Stimulated activated CD8-positive, alpha-beta memory T cell treated with anti-CD3 and anti-CD28 coated beads, Interleukin-7, amount 100 ng/mL, for 24 hours (primary cell): ENCODE measurements around the gene HASPIN.
A peak's percentile ranks its signal among the peaks of the same experiment; 100 is the strongest.

Experiments used
- DNase-seq: peaks from one replicate; pipeline ENCODE4 v3.0.0-alpha.2; 2020; ENCODE audit warnings: low read depth

Gene HASPIN

DNA sequence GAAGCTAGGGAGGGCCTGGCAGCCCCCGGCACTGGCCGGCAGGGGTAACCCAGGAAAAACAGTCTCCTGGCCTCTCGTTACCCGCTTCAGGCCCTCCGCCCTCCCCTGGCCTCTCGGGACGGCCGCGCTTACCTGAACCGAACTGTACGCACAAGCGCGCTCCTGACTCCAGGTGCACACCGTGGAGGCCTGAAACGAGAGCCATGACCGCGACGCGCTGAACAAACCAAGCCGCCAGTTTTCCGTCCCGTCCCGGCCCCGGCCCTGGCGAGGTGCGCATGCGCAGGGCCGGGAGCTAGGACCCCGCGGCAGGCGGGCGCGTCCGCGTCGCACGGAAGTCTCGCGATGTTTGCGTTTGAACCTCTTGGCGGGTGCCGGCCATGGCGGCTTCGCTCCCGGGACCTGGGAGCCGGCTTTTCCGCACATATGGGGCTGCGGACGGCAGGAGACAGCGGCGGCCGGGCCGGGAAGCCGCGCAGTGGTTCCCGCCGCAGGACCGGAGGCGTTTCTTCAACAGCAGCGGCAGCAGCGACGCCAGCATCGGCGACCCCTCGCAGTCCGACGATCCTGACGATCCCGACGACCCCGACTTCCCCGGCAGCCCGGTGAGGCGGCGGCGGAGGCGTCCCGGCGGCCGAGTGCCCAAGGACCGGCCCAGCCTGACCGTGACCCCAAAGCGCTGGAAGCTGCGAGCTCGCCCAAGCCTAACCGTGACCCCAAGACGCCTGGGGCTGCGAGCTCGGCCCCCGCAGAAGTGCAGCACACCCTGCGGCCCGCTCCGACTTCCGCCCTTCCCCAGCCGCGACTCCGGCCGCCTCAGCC is at the start of gene HASPIN:
HASPIN (plus strand) TSS at position 348 of the 822 bp plus-strand sequence; CDS start at position 381, 33 bp downstream.
- peak; percentile 82 for DNase-seq

DNA sequence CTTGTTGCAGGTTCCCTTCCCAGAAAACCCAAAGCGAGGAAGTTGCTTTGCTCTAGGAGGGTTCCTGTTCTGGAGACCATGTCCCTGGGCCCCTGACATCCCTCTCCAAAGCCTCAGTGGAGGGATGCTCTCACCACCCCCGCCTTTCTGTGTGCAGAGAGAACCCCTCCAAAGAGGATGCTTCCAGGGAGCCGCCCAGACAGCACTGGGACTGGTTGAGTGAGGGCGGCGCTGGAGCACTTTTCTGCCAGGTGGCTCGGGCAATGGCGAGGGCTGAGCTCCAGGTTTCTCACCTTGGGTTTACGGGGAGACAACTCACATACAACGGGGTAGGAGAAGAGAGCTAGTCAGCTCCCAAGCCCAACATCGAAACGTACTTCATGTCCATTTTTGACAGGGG is 47.8 kb upstream of the HASPIN start:
- no peak for DNase-seq

DNA sequence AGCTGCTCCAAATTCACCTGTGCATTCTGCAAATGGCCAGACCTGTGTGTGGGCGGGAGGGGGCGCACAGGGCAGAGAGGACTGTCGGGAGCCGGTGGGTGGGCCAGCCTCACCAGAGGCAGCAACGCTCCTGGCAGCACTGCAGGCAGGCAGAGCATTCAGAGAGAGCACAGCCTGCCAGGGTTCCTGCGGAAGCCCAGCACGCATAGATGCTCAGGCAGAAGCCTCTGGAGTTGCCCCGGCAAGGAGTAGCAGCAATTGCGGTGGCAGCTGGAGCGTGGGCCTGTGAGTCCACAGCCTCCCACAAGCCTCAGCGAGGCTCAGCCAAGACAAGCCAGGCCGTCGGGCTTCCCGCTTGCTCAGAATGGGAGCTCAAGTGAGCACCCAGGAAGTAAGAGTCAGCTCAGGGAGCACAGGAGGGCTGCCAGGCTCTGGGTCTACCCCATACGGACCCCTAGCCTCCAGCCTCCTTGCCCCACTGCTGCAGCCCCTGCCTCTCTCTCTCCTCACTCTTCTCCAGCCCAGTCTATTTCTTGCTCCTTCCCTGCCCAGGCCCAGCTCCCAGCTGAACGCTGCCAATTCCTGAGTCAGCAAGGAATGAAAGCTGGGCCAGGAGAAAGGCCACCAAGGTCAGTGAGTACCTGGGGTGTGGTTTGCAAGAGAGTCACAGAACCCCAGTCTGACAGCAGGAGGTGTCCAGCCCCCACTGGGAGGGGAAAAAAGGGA is 45.4 kb upstream of the HASPIN start:
- DNase-seq: no peak

DNA sequence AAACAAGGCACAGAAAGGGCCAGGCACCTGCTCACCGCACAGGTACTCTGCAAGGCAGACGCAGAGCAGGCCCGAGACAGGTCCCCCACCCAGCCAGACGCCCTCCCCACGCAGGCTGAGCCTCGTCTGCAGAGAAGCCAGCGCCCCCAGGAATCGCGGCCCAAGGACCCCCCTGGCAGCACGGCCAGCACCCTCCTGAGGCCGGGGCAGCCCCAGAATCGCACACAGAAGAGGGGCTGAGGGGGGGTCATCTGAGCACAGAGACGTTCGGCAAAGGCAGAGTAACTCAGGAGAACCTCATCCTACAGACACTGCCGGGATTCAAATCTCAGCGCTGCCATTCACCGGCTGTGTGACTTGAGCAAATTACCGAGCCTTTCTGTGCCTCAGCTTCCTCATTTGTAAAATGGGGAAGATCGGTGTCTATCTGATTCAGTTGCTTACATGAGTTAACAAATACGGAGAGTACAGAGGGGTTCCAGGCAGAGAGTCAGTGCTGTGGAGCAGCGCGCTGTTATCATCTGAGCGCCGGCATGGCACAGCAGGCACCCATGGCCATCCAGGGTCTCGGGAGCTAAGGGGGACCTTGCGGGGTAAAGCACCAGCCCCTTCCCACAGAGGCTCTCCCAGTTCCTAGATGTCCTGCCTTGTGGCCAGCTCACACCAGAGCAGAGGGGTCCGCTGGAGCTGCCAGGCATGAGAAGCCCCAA is 44.7 kb upstream of the HASPIN start:
- no peak for DNase-seq

DNA sequence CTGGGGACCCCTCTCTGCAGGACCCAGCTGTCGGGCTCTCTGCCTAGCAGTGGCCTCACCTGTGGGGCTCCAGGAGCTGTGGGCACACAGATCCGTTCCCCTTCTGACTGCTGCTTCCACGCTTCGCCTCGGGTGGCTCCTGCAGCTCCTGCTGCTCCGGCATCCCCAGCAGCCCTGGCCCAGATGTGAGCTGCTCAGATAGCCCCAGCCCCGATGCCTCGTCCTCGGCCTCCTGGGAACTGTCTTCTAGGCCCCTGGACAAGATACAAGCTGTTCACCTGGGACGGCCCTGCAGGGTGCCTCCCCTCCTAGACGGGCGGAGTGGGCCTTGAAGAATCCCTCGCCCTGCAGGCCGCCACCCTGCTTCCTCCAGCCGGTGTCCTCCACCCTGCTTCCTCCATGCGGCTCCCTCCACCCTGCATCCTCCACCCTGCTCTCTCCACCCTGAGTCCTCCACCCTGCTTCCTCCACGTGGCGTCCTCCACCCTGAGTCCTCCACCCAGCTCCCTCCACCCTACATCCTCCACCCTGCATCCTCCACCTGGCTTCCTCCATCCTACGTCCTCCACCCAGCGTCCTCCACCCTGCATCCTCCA is 44.1 kb upstream of the HASPIN start:
- DNase-seq: no peak

DNA sequence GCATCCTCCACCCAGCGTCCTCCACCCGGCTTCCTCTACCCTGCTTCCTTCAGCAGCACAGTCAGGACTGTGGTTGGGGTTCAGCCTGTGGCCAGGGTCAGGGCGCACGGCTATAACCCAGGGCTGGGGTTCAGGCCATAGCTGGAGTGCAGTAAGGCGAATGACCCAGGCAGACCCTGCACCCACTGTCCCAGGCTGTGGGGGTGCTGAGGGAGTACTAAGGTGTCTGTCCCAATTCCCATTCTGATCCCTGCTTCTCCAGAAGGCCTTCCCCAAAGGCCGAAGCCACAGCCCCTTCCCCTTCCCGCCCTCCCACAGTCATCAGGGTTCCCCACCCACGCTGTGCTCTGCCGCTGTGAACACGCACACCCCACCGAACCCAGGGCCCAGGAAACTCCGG is 42.6 kb upstream of the HASPIN start:
- no peak for DNase-seq

DNA sequence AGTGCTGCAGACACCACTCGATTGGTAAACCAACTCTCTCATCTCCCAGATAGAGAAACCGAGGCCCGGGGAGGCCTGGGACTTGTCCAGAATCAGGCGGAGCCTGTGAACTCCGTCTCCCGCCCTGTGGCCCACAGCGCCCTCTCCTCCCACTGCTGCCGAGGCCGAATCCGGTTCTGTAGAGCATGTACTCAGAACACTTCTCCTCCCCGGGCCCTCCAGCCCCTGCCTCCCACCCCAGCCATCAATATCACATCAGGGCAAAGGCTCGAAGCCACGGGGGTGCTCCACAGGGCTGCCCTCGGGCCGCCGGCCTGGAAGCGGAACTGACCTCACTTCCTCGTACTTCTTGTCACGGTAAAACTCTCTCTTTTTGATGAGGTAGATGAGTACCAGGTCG is 42.1 kb upstream of the HASPIN start:
- no peak for DNase-seq

DNA sequence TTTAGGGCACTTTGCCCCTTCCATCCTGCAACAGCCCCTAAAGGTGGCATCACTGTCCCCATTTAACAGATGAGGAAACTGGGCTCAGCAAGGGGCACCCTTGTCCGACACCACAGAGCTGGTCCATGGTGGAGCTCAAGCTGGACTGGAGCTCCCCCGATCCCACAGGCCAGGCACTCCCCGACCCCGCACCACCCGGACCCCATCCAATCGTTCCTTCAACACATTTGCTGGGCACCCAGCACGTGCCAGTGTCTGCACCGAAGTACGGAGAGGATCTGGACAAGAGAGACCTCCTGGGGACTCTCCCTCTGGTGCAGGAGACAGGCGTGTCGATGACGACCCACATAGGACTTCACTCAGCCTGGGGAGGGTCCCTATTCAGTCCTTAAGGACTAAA is 41.7 kb upstream of the HASPIN start:
- DNase-seq: no peak

DNA sequence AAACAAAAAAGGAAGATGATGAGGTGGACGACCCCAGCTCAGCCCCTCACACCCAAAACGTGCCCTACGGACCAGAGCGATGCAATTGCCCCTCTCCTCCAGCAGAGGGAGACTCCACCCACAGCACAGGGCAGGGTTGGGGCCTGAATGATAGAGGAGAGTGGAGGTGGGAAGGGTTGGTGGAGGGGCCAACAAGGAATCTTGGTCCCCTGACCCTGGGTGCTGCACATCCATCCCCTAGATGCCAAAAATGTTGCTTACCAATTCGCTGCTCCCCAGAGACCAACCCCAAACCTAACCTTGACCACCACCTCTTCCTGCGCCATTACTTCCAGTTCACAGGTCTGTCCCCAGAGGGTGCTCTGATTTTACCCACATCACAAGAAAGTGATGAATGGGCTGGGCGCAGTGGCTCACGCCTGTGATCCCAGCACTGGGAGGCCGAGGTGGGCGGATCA is 40.6 kb upstream of the HASPIN start:
- no peak for DNase-seq

DNA sequence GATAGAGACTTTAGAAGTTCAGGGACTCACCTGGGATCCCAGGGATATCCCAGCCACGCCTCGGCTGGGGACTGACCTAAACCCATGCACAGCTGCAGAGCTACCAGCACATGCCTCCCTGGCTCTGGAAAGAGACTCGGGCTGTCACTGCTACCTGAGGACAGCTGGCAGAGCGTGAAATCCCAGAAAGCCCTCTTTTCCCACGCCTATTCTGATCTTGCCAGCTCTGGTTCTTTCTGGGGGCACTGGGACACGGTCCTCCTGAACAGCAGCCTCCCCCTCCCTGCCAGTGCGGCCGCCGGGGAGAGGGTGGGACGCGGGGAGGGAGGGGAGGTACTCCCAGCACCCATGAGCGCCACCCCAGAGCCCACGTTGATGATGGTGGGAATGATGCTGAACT is 38.5 kb upstream of the HASPIN start:
- DNase-seq: no peak

DNA sequence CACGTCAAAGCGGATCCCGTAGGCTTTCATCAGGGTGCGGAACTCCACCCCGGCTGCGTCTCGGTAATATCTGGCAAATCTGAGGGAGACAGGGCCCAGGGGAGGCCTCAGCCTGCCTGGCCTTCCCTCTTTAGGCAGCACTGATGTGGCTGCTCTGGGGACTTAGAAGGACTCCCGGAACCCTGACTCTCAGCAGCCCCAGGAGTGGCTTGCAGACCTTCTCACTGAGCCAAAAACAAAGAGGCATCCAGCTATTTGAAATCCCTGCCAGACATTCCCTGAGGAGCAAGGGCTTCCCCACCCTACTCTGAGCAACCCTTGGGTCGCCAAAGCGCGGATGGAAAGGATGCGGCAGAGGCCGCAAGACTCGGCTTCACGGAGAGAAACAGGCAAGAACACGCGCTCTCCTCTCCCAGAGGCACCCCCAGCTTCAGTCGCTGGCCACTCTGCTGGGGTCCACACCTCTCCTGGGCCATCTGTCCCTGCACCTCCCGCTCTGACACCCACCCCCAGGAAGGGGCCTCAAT is 35.6 kb upstream of the HASPIN start:
- DNase-seq: no peak

DNA sequence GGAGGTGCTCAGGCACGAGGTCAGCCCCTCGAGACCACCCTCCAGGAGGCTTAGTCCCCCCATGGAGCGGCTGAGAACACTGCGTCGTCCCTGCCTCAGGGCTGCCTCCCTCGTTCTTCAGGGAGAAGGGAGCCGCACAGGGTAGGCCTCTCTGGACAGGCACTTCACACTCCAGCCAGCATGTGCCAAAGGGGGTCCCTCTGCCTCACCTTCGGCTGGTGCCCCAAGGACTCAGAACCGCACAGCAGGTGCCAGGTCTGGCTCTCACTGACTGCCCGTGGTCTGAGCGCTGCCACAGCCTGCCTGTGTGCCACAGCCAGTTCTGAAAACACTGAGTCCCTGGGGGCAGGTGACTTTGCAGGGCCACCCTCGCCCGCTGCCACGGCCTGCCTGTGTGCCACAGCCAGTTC is 34.8 kb upstream of the HASPIN start:
- DNase-seq: no peak

DNA sequence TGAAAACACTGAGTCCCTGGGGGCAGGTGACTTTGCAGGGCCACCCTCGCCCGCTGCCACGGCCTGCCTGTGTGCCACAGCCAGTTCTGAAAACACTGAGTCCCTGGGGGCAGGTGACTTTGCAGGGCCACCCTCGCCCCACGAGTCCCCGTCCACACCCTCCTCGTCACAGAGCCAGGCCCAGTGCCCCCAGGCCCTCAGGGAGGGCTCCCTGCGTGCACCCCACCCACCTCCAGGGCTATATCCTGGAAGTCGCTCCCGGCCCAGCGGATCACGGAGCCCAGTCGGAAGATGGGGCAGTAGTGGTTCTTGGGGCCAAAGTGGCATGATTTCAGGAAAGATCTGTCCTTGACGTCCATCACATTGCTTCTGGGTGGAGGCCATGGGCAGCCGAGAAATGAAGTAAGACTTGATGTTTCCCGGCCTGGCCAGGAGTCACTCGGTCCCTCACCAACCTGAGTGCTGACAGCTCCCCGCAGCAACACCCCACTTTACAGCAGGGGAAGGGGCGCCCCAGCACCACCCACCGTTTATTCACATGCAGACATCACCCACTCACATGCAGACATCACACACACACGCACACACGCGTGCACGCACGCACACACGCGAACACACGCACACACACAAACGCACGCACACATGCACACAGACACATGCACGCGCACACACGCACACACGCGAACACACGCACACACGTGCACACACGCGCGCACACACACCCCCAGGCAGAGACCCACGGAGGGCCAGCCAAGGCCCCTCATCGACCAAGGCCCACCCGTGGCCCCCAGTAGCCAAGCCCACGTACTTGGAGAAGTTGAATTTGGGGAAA is 34.2 kb upstream of the HASPIN start:
- DNase-seq: no peak

DNA sequence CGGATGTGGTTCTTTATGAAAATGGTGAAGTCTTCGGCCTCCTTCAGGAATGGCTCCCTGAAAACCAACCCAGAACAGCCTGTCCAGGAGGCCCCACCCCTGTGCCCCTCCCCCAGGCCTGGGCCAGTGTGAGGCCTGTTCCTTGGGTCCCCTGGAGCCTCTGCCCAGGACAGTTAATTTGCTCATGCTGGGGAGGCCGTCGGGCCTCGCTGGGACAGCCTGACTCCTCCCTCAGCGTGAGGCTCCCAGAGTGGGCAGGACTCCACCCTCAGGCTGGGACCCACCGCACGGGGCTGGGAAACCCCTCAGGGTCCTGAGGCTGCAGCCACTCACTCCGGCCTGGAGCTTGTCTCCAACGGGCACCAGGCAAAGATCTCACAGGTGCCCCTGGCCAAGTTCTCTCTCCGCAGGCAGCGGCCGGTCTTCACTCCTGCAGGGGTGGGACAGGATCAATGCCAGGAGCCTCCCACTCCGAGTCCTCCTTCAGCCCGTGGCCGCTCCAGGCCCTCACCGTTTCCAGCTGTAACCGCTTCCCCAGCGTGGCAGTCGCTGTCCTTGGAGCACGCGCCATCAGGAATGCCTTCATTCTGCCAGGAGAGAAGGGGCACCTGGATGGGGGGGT is 33.5 kb upstream of the HASPIN start:
- no peak for DNase-seq

DNA sequence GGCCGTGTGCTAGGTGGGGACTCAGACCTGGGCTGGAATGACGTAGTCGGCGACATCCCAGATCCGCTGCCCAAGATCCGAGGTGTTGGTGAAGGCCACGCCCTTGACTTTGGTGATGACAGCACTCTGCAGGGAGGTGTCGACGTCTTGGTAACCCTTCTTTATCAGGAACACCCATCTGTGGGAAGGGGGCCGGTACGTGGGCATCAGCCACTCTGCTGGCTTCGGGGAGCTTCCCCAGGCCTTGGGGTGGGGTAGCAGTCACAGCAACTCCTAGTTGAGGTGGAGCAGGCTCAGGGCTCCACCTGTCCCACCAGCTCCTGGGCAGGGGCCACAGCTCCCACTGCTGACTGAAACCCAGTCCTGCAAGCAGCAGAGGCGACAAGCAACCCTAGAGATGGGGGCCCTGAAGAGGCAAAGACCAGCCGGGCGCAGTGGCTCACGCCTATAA is 32.1 kb upstream of the HASPIN start:
- DNase-seq: no peak

DNA sequence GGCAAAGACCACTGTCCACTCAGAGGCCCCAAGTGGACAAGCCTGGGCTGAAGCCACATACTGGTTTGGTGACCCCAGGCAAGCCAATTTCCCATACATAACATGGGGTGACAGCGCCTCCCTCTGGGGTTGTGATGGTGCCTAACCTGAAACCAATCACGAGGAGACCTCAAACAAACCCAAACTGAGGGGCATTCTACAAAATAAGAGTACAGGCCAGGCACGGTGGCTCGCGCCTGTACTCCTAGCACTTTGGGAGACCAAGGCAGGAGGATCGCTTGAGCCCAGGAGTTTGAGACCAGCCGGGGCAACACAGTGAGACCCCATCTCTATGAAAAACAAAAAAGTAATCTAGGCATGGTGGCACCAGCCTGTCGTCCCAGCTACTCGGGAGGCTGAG is 31.4 kb upstream of the HASPIN start:
- DNase-seq: no peak

DNA sequence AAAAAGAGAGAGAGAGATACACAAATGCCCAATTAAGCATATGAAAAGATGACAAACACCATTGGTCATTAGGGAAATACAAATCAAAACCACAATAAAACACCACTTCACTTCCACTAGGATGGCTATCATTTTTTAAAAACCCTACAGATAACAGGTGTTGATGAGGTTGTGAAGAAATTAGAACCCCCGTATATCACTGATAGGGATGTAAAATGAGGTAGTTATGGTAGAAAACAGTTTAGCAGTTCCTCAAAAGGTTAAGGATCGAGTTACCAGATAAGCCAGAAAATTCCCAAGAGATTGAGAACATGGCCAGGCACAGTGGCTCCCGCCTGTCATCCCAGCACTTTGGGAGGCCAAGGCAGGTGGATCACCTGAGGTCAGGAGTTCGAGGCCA is 30.6 kb upstream of the HASPIN start:
- no peak for DNase-seq

DNA sequence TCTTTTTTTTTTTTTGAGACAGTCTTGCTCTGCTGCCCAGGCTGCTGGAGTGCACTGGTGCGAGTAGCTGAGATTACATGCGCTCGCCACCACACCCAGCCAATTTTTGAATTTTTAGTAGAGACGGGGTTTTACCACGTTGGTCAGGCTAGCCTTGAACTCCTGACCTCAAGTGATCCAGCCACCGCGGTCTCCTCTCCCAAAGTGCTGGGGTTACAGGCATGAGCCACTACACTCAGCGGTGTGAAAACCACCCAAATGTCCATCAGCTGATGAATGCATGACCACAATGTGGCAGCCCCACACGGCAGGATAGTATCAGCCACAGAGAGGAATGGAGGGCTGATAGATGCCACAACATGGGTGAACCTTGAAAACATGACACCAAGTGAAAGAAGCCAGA is 29.9 kb upstream of the HASPIN start:
- no peak for DNase-seq

DNA sequence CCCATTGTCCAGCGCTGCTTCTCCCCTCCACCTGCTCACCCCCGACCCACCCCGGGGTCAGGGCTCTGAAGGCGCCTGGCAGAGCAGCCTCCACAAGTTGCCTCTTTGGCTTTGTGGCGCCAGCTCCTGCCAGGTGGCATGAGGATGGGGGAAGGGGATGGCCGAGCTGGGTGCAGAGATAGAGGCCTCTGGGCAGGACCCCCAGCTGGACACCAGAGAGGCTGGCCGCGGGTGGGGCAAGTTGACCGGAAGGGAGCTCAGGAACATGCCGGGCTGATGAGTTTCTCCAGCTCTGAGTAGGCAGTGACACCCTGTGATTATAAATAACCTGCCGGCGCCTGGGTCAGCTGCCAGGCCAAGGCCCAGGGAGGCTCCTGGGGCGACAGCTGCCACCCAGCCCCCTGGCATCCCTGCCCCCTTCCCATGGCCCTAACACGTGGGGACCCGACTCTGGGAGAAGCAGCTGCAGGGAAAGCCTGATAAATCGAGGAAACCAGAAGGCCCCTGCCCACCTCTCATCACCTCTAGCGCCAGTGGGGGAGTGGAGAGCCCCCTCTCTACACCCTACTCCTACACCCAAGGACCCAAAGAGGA is 28.5 kb upstream of the HASPIN start:
- no peak for DNase-seq

DNA sequence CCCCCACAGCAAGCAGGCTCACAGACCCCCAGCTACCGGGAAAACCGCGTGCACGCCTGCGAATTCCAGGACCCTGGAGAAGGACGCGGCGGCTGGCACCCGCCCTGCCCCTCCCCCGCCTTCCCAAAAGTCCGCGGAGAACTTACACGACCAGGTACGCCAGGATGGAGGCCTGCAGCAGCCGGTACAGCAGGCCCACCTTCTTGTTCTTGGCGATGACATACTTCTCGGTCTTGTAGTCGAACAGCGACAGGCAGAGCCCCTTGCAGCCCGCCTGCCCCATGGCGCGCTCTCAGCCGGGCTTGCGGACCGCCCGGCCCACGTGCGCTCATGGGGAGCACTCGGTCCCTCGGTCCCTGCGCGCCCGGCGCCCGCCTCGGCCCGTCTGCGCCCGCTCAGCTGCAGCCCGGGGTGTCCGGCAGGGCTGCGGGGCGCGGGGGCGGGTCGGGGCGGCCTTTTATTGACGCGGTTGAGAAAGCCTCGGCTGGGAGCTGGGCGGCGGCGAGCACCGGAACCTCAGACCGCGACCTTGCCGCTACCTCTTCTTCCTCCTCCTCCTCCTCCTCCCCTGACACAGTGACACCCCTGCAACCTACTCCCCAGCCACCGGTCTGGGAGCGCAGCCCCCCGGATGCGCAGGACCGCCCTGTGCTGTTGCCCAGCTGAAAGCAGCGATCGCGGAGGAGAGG is 27.8 kb upstream of the HASPIN start, which contains the start of gene P2RX5:
P2RX5 (minus strand) TSS at position 433 of the 689 bp plus-strand sequence; CDS start at position 283, 150 bp downstream.
- no peak for DNase-seq
